Measurements from ENCODE around the gene BRSK2. TPM values are rescaled to one million over a fixed set of nuclear protein-coding genes. Genes with fewer than 3 reads are reported as not detected.

BRSK2 gene
- total and polyA plus RNA-seq, 2 of the 4 experiments (the other 2 are of a cell fraction) = 0.18 to 0.62 TPM

DNA sequence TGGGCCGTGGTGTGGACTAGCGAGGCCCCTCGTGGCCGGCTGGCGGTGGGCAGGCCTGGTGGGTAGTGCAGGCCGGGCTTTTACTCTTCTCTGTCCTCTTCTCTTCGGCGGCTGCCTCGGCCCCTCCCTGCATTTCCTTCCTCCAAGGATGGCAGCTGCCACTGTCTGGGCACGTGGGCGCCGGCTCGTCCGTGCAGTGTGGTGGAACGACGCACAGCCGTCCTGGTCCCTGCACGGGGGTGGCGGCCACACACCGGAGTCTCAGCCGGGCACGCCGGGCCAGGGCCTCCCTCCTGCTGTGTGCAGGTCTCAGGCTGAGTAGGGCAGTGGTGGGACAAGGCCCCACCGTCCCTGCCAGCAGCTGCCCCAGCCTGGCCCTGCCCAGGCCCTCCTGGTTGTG lies 59.1 kb downstream of the BRSK2 start:
- Histone ChIP-seq H2AFZ (replicated peaks; ENCODE audit: low read length, poor library complexity) (no peak overlapping the region), H3K27ac (ENCODE audit: insufficient read depth, low read length) (no peak overlapping the region), H2BK15ac (ENCODE audit: low read depth, low read length) (no peak overlapping the region), H3K18ac (ENCODE audit: low read depth, low read length) (no peak overlapping the region), H2AK5ac (ENCODE audit: low read depth, low read length) (no peak overlapping the region), H3K4me3 (ENCODE audit: insufficient read depth, low read depth, low read length) (no peak overlapping the region), H4K8ac (ENCODE audit: low read depth in 2 of 2, low read length in 2 of 2) (no peak overlapping the region), H2BK120ac (ENCODE audit: low read depth, low read length) (no peak overlapping the region), H4K5ac (ENCODE audit: low read depth, low read length) (no peak overlapping the region), H3K4ac (ENCODE audit: low read depth, low read length) (no peak overlapping the region), H2BK20ac (ENCODE audit: low read depth, low read length) (no peak overlapping the region), H4K20me1 (ENCODE audit: insufficient read depth, low read length) (no peaks in the 10 kb centered on the region), H3K14ac (replicated peaks; ENCODE audit: low read depth, low read length) (no peak overlapping the region), H3K4me2 (ENCODE audit: low read depth, low read length) (no peak overlapping the region), H3K9ac (ENCODE audit: low read depth, low read length) (no peak overlapping the region), H3K9me3 (ENCODE audit: control insufficient read depth, insufficient read depth, low read length) (no peaks in the 10 kb centered on the region), H4K91ac (ENCODE audit: insufficient read depth, low read depth, low read length) (no peak overlapping the region), H3K56ac (ENCODE audit: extremely low read depth, insufficient read depth, low read length) (no peak overlapping the region), H3K79me1 (ENCODE audit: low read depth in 1 of 2, low read length in 2 of 2) (no peaks in the 10 kb centered on the region), H3K36me3 (ENCODE audit: control insufficient read depth, insufficient read depth, low read length) (no peaks in the 10 kb centered on the region), H2BK5ac (ENCODE audit: low read depth, low read length, poor library complexity, severe bottlenecking) (no peak overlapping the region), H2AK9ac (replicated peaks; ENCODE audit: low read depth, low read length, poor library complexity) (no peak overlapping the region), H3K9me1 (ENCODE audit: insufficient read depth, low read length) (no peaks in the 10 kb centered on the region), H3K27me3 (ENCODE audit: control insufficient read depth, insufficient read depth, low read length) (peaks cover 2% of the 10 kb centered on the region; the same call in 1 of the 2 replicates), H3K4me1 (ENCODE audit: control insufficient read depth, insufficient read depth, low read length) (no peaks in the 10 kb centered on the region), H3K23ac (ENCODE audit: low read depth, low read length) (no peak overlapping the region)
- dilution Hi-C loops (cut with HindIII; ENCODE audit: low sequenced_read_pairs, unreplicated experiment) = no loop called here
- CTCF ChIA-PET = no interaction called here
- DNase-seq = no peak
- BruUV-seq (replicated peaks) = no TSS peak
- POLR2A ChIA-PET (ENCODE audit: unreplicated experiment) = no interaction called here
- 83% methylated on average over 7 of the region's 24 CpGs; no CpG with 5 or more reads in 1 of the 2 experiments for WGBS, 2 experiments (ENCODE audit: extremely low coverage in 2 of 2, insufficient read length in 1 of 2)
- intact Hi-C loops (cut with micrococcal nuclease) = no loop called here
- in situ Hi-C loops (cut with MboI; ENCODE audit: low sequenced_read_pairs) = no loop called here
- no peak for ATAC-seq (ENCODE audit: low read depth)
- TF ChIP-seq BHLHE40 (IDR thresholded peaks at IDR 0.05; ENCODE audit: low read depth, low read length) = no peak
- TF ChIP-seq ELK1 (IDR thresholded peaks at IDR 0.05; ENCODE audit: borderline replicate concordance, low read depth, low read length) = no peak
- no peak for TF ChIP-seq FOS (IDR thresholded peaks at IDR 0.05; ENCODE audit: low read depth, low read length)
- TF ChIP-seq MXI1 (IDR thresholded peaks at IDR 0.05; ENCODE audit: borderline replicate concordance, low read depth, low read length) = no peak
- no peak for TF ChIP-seq RAD21 (IDR thresholded peaks at IDR 0.05; ENCODE audit: low read length)
- no peak for TF ChIP-seq CHD1 (IDR thresholded peaks at IDR 0.05; ENCODE audit: low read depth, low read length)
- no peak for TF ChIP-seq MAZ (IDR thresholded peaks at IDR 0.05; ENCODE audit: borderline replicate concordance, low read depth, low read length)
- TF ChIP-seq POLR2A (IDR thresholded peaks at IDR 0.05; ENCODE audit: low read depth, low read length) = no peak
- TF ChIP-seq RCOR1 (IDR thresholded peaks at IDR 0.05; ENCODE audit: insufficient replicate concordance, low read length) = no peak
- TF ChIP-seq MAFK (IDR thresholded peaks at IDR 0.05; ENCODE audit: low read depth, low read length) = no peak

Data from IMR-90 (cell line).